WTC11 (cell line): ENCODE measurements around the gene NEK11. TPM values are rescaled to one million over a fixed set of nuclear protein-coding genes. Genes with fewer than 3 reads are reported as not detected.

Experiments used
- ATAC-seq: fragments of 200-7000 bp; cut with Tn5 transposase; 2 replicates; pipeline ENCODE4 v1.10.0; 2021; ENCODE audit warnings: mild to moderate bottlenecking, moderate library complexity
- CTCF ChIA-PET: fragments of 300-600 bp; sonication (Branson Sonifier 250); formaldehyde crosslinking; loops from one replicate; lab custom pipeline; 2021; ENCODE audit warnings: antibody characterized with exemption; lab: Charles Lee
- POLR2A ChIA-PET: fragments of 350-600 bp; sonication (Branson Sonifier 250); formaldehyde crosslinking; loops from one replicate; lab custom pipeline; 2021; ENCODE audit warnings: antibody characterized with exemption; lab: Charles Lee
- DNase-seq: peaks from one replicate; pipeline ENCODE4 v3.0.0; 2021; ENCODE audit warnings: low spot score
- H3K27ac Mint-ChIP-seq: 2 replicates; pipeline ENCODE4 v1.8.0; 2021; ENCODE audit warnings: mixed read lengths
- H3K27me3 Mint-ChIP-seq: 2 replicates; pipeline ENCODE4 v1.8.0; 2021; ENCODE audit warnings: low read depth, mild to moderate bottlenecking, moderate library complexity, mixed read lengths
- H3K36me3 Mint-ChIP-seq: 2 replicates; pipeline ENCODE4 v1.8.0; 2021; ENCODE audit warnings: mixed read lengths
- H3K4me1 Mint-ChIP-seq: 2 replicates; pipeline ENCODE4 v1.8.0; 2022; ENCODE audit warnings: mixed read lengths
- H3K4me3 Mint-ChIP-seq: 2 replicates; pipeline ENCODE4 v1.8.0; 2021; ENCODE audit warnings: mild to moderate bottlenecking, moderate library complexity, mixed read lengths
- H3K9me3 Mint-ChIP-seq: 2 replicates; pipeline ENCODE4 v1.8.0; 2021; ENCODE audit warnings: mixed read lengths
- ARID4B ChIP-seq: sonication (generic); formaldehyde crosslinking; IDR thresholded peaks from 2 replicates; pipeline ENCODE4 v1.8.0; 2023; ENCODE audit warnings: missing genetic modification reagents, mild to moderate bottlenecking, borderline replicate concordance
- CREB1 ChIP-seq: sonication (generic); formaldehyde crosslinking; IDR thresholded peaks from 2 replicates; pipeline ENCODE4 v1.8.0; 2023; ENCODE audit warnings: mild to moderate bottlenecking, missing genetic modification reagents
- EMX1 ChIP-seq: fragments of 250-450 bp; sonication (Bioruptor Pico); IDR thresholded peaks from 2 replicates; pipeline ENCODE4 v1.8.0; 2021; ENCODE audit warnings: mild to moderate bottlenecking
- FOXK1 ChIP-seq: sonication (generic); formaldehyde crosslinking; IDR thresholded peaks from 2 replicates; pipeline ENCODE4 v1.8.0; 2022; ENCODE audit warnings: mild to moderate bottlenecking, moderate library complexity, missing genetic modification reagents
- HMGA2 ChIP-seq: fragments of 250-450 bp; sonication (Bioruptor Pico); IDR thresholded peaks from 2 replicates; pipeline ENCODE4 v1.4.0; 2021; ENCODE audit warnings: mild to moderate bottlenecking, moderate library complexity
- HMGXB4 ChIP-seq: sonication (generic); formaldehyde crosslinking; IDR thresholded peaks from 2 replicates; pipeline ENCODE4 v1.8.1; 2023; ENCODE audit warnings: mild to moderate bottlenecking, moderate library complexity, missing genetic modification reagents
- IRF1 ChIP-seq: sonication (generic); formaldehyde crosslinking; IDR thresholded peaks from 2 replicates; pipeline ENCODE4 v1.8.0; 2023; ENCODE audit warnings: missing genetic modification reagents
- JAZF1 ChIP-seq: fragments of 250-450 bp; sonication (Bioruptor Pico); IDR thresholded peaks from 2 replicates; pipeline ENCODE4 v1.9.0; 2021; ENCODE audit warnings: moderate library complexity, mild to moderate bottlenecking, inconsistent platforms
- KAT7 ChIP-seq: sonication (generic); formaldehyde crosslinking; IDR thresholded peaks from 2 replicates; pipeline ENCODE4 v1.8.1; 2023; ENCODE audit warnings: missing genetic modification reagents, mild to moderate bottlenecking, borderline replicate concordance
- MAX ChIP-seq: sonication (generic); formaldehyde crosslinking; IDR thresholded peaks from 2 replicates; pipeline ENCODE4 v1.8.0; 2022; ENCODE audit warnings: mild to moderate bottlenecking, missing genetic modification reagents
- MYBL2 ChIP-seq: sonication (generic); formaldehyde crosslinking; IDR thresholded peaks from 2 replicates; pipeline ENCODE4 v1.8.1; 2023; ENCODE audit warnings: mild to moderate bottlenecking, moderate library complexity, missing genetic modification reagents
- NFATC4 ChIP-seq: fragments of 250-450 bp; sonication (Bioruptor Pico); IDR thresholded peaks from 2 replicates; pipeline ENCODE4 v1.9.0; 2021; ENCODE audit warnings: mild to moderate bottlenecking
- NR2C2 ChIP-seq: sonication (generic); formaldehyde crosslinking; IDR thresholded peaks from 2 replicates; pipeline ENCODE4 v1.8.0; 2022; ENCODE audit warnings: mild to moderate bottlenecking, missing genetic modification reagents
- PRDM15 ChIP-seq: sonication (generic); formaldehyde crosslinking; IDR thresholded peaks from 2 replicates; pipeline ENCODE4 v1.8.0; 2022; ENCODE audit warnings: missing genetic modification reagents
- RELA ChIP-seq: sonication (generic); formaldehyde crosslinking; IDR thresholded peaks from 2 replicates; pipeline ENCODE4 v1.8.1; 2022; ENCODE audit warnings: missing genetic modification reagents, mild to moderate bottlenecking, borderline replicate concordance
- RORB ChIP-seq: fragments of 250-450 bp; sonication (Bioruptor Pico); IDR thresholded peaks from 2 replicates; pipeline ENCODE4 v1.9.0; 2021; ENCODE audit warnings: mild to moderate bottlenecking
- SMAD3 ChIP-seq: sonication (generic); formaldehyde crosslinking; IDR thresholded peaks from 2 replicates; pipeline ENCODE4 v1.8.0; 2022; ENCODE audit warnings: missing genetic modification reagents, mild to moderate bottlenecking, borderline replicate concordance
- ZBTB43 ChIP-seq: sonication (generic); formaldehyde crosslinking; IDR thresholded peaks from 2 replicates; pipeline ENCODE4 v1.8.1; 2023; ENCODE audit warnings: mild to moderate bottlenecking, missing genetic modification reagents
- ZNF138 ChIP-seq: sonication (generic); formaldehyde crosslinking; conservative IDR thresholded peaks from 2 replicates; pipeline ENCODE4 v1.8.1; 2022; ENCODE audit warnings: mild to moderate bottlenecking, moderate library complexity, missing genetic modification reagents
- ZNF219 ChIP-seq: sonication (generic); formaldehyde crosslinking; IDR thresholded peaks from 2 replicates; pipeline ENCODE4 v1.8.0; 2023; ENCODE audit warnings: missing genetic modification reagents, mild to moderate bottlenecking, borderline replicate concordance
- ZNF232 ChIP-seq: sonication (generic); formaldehyde crosslinking; IDR thresholded peaks from 2 replicates; pipeline ENCODE4 v1.8.0; 2022; ENCODE audit warnings: mild to moderate bottlenecking, missing genetic modification reagents
- ZNF317 ChIP-seq: sonication (generic); formaldehyde crosslinking; IDR thresholded peaks from 2 replicates; pipeline ENCODE4 v1.8.1; 2023; ENCODE audit warnings: low read depth, mild to moderate bottlenecking, moderate library complexity, missing genetic modification reagents, borderline replicate concordance
- ZNF425 ChIP-seq: fragments of 250-450 bp; sonication (Bioruptor Pico); conservative IDR thresholded peaks from 2 replicates; pipeline ENCODE4 v1.9.0; 2021; ENCODE audit warnings: mild to moderate bottlenecking
- total RNA-seq: library from RNA; stranded (reverse); gene quantifications from 3 replicates; pipeline ENCODE4 v1.2.3, GENCODE V29; 2021

Gene NEK11
- total RNA-seq, 1 experiment from 2014 or later = 1.6 TPM

- TF ChIP-seq HMGA2 (CRISPR knock-in tag) (no peak), EMX1 (CRISPR knock-in tag) (no peak), NR2C2 (CRISPR knock-in tag) (no peak), IRF1 (CRISPR knock-in tag) (no peak), RELA (CRISPR knock-in tag) (no peak), ZBTB43 (CRISPR knock-in tag) (no peak), KAT7 (CRISPR knock-in tag) (no peak), SMAD3 (CRISPR knock-in tag) (no peak)
These were observed 258.8 kb downstream of the NEK11 start (continued) for GRCh38 chr3:131285456-131285855.

GRCh38 chr3:131299836-131300235 is 273.2 kb downstream of the NEK11 start:
- H3K27ac Mint-ChIP-seq = no peak overlapping the region
- H3K9me3 Mint-ChIP-seq = no peaks in the 10 kb centered on the region
- no peak for ATAC-seq
- H3K36me3 Mint-ChIP-seq = no peaks in the 10 kb centered on the region
- POLR2A ChIA-PET = no interaction called here
- peaks cover 8% of the 10 kb centered on the region for H3K27me3 Mint-ChIP-seq
- DNase-seq = no peak
- CTCF ChIA-PET = no interaction called here
- no peak overlapping the region for H3K4me3 Mint-ChIP-seq
- H3K4me1 Mint-ChIP-seq = no peaks in the 10 kb centered on the region
- TF ChIP-seq ZNF219 = no peak
- TF ChIP-seq ZNF138 (CRISPR knock-in tag) = no peak
- no peak for TF ChIP-seq ZNF425 (CRISPR knock-in tag)
- no peak for TF ChIP-seq FOXK1
- no peak for TF ChIP-seq ARID4B (CRISPR knock-in tag)
- TF ChIP-seq CREB1 (CRISPR knock-in tag) = no peak
- TF ChIP-seq HMGXB4 (CRISPR knock-in tag) = no peak
- TF ChIP-seq JAZF1 (CRISPR knock-in tag) = no peak
- TF ChIP-seq ZNF232 (CRISPR knock-in tag) = no peak
- TF ChIP-seq PRDM15 (CRISPR knock-in tag) = no peak
- TF ChIP-seq MYBL2 (CRISPR knock-in tag) = no peak
- TF ChIP-seq MAX (CRISPR knock-in tag) = no peak
- TF ChIP-seq RORB = no peak
- TF ChIP-seq NFATC4 = no peak
- no peak for TF ChIP-seq ZNF317
